IMR-90 (cell line): ENCODE data around the gene ZNF385B. TPM values are rescaled to one million over a fixed set of nuclear protein-coding genes. Genes with fewer than 3 reads are reported as not detected.

ENCODE experiments used
- ATAC-seq: fragments of 200-7000 bp; cut with Tn5 transposase; 2 replicates; pipeline ENCODE4 v1.9.1; 2020; ENCODE audit warnings: low read depth, mild to moderate bottlenecking, moderate library complexity
- BruUV-seq: library from RNA; stranded (reverse); fragments of 400-500 nt; replicated peaks from 2 replicates; lab custom pipeline; 2021; lab: Mats Ljungman, UMichigan
- CTCF ChIA-PET: fragments of 300-600 bp; formaldehyde crosslinking; extraction: SDS; loops from one replicate; lab custom pipeline; 2021; ENCODE audit warnings: antibody characterized with exemption; lab: Yijun Ruan, JAX
- POLR2A ChIA-PET: fragments of 300-600 bp; sonication (Branson Sonifier 250); formaldehyde crosslinking; loops from one replicate; lab custom pipeline; 2022; ENCODE audit warnings: antibody characterized with exemption; ENCODE audit not compliant: unreplicated experiment; lab: Charles Lee
- DNase-seq: peaks from one replicate; pipeline ENCODE4 v3.0.0; 2013
- H2AFZ ChIP-seq: replicated peaks from 2 replicates; pipeline ENCODE3; 2013; ENCODE audit warnings: low read length, mild to moderate bottlenecking; ENCODE audit not compliant: poor library complexity
- H2AK5ac ChIP-seq: 2 replicates; pipeline ENCODE4 v1.6.1; 2013; ENCODE audit warnings: low read depth, low read length, inconsistent platforms
- H2AK9ac ChIP-seq: replicated peaks from 2 replicates; pipeline ENCODE3; 2013; ENCODE audit warnings: mild to moderate bottlenecking, low read depth, low read length, moderate library complexity; ENCODE audit not compliant: poor library complexity
- H2BK120ac ChIP-seq: 2 replicates; pipeline ENCODE4 v1.6.1; 2013; ENCODE audit warnings: low read depth, low read length, inconsistent platforms
- H2BK15ac ChIP-seq: 3 replicates; pipeline ENCODE4 v1.6.1; 2013; ENCODE audit warnings: low read depth, low read length, inconsistent platforms
- H2BK20ac ChIP-seq: 2 replicates; pipeline ENCODE4 v1.6.1; 2013; ENCODE audit warnings: low read depth, mild to moderate bottlenecking, inconsistent platforms, low read length, moderate library complexity
- H2BK5ac ChIP-seq: 2 replicates; pipeline ENCODE4 v1.6.1; 2013; ENCODE audit warnings: mild to moderate bottlenecking, low read depth, low read length, inconsistent platforms; ENCODE audit not compliant: poor library complexity, severe bottlenecking
- H3K14ac ChIP-seq: replicated peaks from 2 replicates; pipeline ENCODE4 v1.6.1; 2013; ENCODE audit warnings: low read depth, low read length, inconsistent platforms
- H3K18ac ChIP-seq: 2 replicates; pipeline ENCODE4 v1.6.1; 2013; ENCODE audit warnings: low read depth, low read length, control low read depth
- H3K23ac ChIP-seq: 2 replicates; pipeline ENCODE4 v1.6.1; 2013; ENCODE audit warnings: low read depth, low read length, inconsistent platforms
- H3K27ac ChIP-seq: 2 replicates; pipeline ENCODE4 v1.5.1; 2013; ENCODE audit warnings: mild to moderate bottlenecking, control low read depth, low read length; ENCODE audit not compliant: insufficient read depth
- H3K27me3 ChIP-seq: 2 replicates; pipeline ENCODE4 v1.6.1; 2013; ENCODE audit warnings: low read length; ENCODE audit not compliant: control insufficient read depth, insufficient read depth
- H3K36me3 ChIP-seq: 2 replicates; pipeline ENCODE4 v1.6.1; 2013; ENCODE audit warnings: low read length, mixed read lengths; ENCODE audit not compliant: control insufficient read depth, insufficient read depth
- H3K4ac ChIP-seq: 2 replicates; pipeline ENCODE4 v1.6.1; 2013; ENCODE audit warnings: low read depth, low read length, inconsistent platforms
- H3K4me1 ChIP-seq: 2 replicates; pipeline ENCODE4 v1.6.1; 2013; ENCODE audit warnings: low read length, mixed read lengths; ENCODE audit not compliant: control insufficient read depth, insufficient read depth
- H3K4me2 ChIP-seq: 2 replicates; pipeline ENCODE4 v1.6.1; 2013; ENCODE audit warnings: low read depth, mild to moderate bottlenecking, control low read depth, low read length, moderate library complexity
- H3K4me3 ChIP-seq: 2 replicates; pipeline ENCODE4 v1.5.1; 2013; ENCODE audit warnings: low read depth, mild to moderate bottlenecking, control low read depth, low read length, moderate library complexity; ENCODE audit not compliant: insufficient read depth
- H3K56ac ChIP-seq: 2 replicates; pipeline ENCODE4 v1.6.1; 2013; ENCODE audit warnings: low read length, inconsistent platforms; ENCODE audit not compliant: insufficient read depth; ENCODE audit errors: extremely low read depth
- H3K79me1 ChIP-seq, 2 experiments: 2 replicates each; pipeline ENCODE4 v1.6.1; 2013; ENCODE audit warnings: low read length in 2 of 2, inconsistent platforms in 1 of 2, low read depth in 1 of 2
- H3K9ac ChIP-seq: 2 replicates; pipeline ENCODE4 v1.6.1; 2013; ENCODE audit warnings: low read depth, low read length, control low read depth
- H3K9me1 ChIP-seq: 2 replicates; pipeline ENCODE4 v1.6.1; 2013; ENCODE audit warnings: low read length, inconsistent platforms; ENCODE audit not compliant: insufficient read depth
- H3K9me3 ChIP-seq: 2 replicates; pipeline ENCODE4 v1.6.1; 2013; ENCODE audit warnings: low read length; ENCODE audit not compliant: control insufficient read depth, insufficient read depth
- H4K20me1 ChIP-seq: 2 replicates; pipeline ENCODE4 v1.6.1; 2013; ENCODE audit warnings: low read length, inconsistent platforms; ENCODE audit not compliant: insufficient read depth
- H4K5ac ChIP-seq: 2 replicates; pipeline ENCODE4 v1.6.1; 2013; ENCODE audit warnings: mild to moderate bottlenecking, low read depth, low read length, control low read depth
- H4K8ac ChIP-seq, 2 experiments: 2 replicates each; pipeline ENCODE4 v1.6.1; 2013; ENCODE audit warnings: low read depth in 2 of 2, low read length in 2 of 2, control low read depth in 1 of 2, inconsistent platforms in 1 of 2
- H4K91ac ChIP-seq: 2 replicates; pipeline ENCODE4 v1.6.1; 2013; ENCODE audit warnings: low read depth, low read length, inconsistent platforms; ENCODE audit not compliant: insufficient read depth
- MAZ ChIP-seq: IDR thresholded peaks from 2 replicates; pipeline ENCODE4 v1.6.1; 2012; ENCODE audit warnings: low read depth, mild to moderate bottlenecking, low read length, improper control_type of control experiment, moderate library complexity, borderline replicate concordance
- POLR2A ChIP-seq: IDR thresholded peaks from 2 replicates; pipeline ENCODE4 v1.6.1; 2012; ENCODE audit warnings: mild to moderate bottlenecking, low read depth, low read length
- WGBS, 2 experiments: methylation state at CpG; one replicate each; pipeline versions ENCODE4 v1.1.5 to v1.1.7; 2013; ENCODE audit warnings: missing lambda C conversion rate in 2 of 2; ENCODE audit not compliant: insufficient read length in 1 of 2; ENCODE audit errors: extremely low coverage in 2 of 2; 5-methylcytosine and 5-hydroxymethylcytosine counted together
- dilution Hi-C: fragments of 300-500 bp; cut with HindIII; formaldehyde crosslinking; loops from one replicate; pipeline ENCODE4 v1.14.3; 2018; ENCODE audit warnings: low sequenced_read_pairs; ENCODE audit not compliant: unreplicated experiment
- in situ Hi-C: fragments of 300-500 bp; cut with MboI; formaldehyde crosslinking; loops from 3 replicates; pipeline ENCODE4 v1.14.3; 2019; ENCODE audit warnings: low sequenced_read_pairs, inconsistent platforms, mixed read lengths
- intact Hi-C: fragments of 100-400 bp; cut with micrococcal nuclease; formaldehyde crosslinking; loops from 2 replicates; pipeline ENCODE4 v1.10.0; 2022
- polyA plus RNA-seq, 3 experiments: library from polyadenylated mRNA; depleted of rRNA; stranded (reverse); fragments of >200 nt; gene quantifications; 2 replicates each; pipeline ENCODE4 v1.2.3, GENCODE V29; 2012; ENCODE audit warnings: low replicate concordance in 1 of 3
- total RNA-seq: library from RNA; depleted of rRNA; stranded (reverse); fragments of >200 nt; gene quantifications from 2 replicates; pipeline ENCODE4 v1.2.3, GENCODE V29; 2012

The ZNF385B gene
- total and polyA plus RNA-seq, 2 of the 4 experiments (the other 2 are of a cell fraction): not detected

GRCh38 chr2:179825494-179825893 lies 35.9 kb downstream of the ZNF385B start:
- no peak overlapping the region for H4K5ac ChIP-seq
- H3K56ac ChIP-seq: no peak overlapping the region
- H3K4me3 ChIP-seq: no peak overlapping the region
- H3K9ac ChIP-seq: no peak overlapping the region
- no peak overlapping the region for H3K14ac ChIP-seq
- H2AK9ac ChIP-seq: no peak overlapping the region
- ATAC-seq (no peak), DNase-seq (no peak)
- no peak overlapping the region for H2AFZ ChIP-seq
- TF ChIP-seq MAZ (no peak), POLR2A (no peak)
- H2BK5ac ChIP-seq: no peak overlapping the region
- H2AK5ac ChIP-seq: no peak overlapping the region
- H3K4ac ChIP-seq: no peak overlapping the region
- H3K9me1 ChIP-seq: no peaks in the 10 kb centered on the region
- H3K27me3 ChIP-seq: no peaks in the 10 kb centered on the region
- no peak overlapping the region for H3K23ac ChIP-seq
- H2BK15ac ChIP-seq: no peak overlapping the region
- H4K91ac ChIP-seq: no peak overlapping the region
- WGBS, 2 experiments: 64% methylated on average over 2 of the region's 3 CpGs; no CpG with 5 or more reads in 1 of the 2 experiments
- no TSS peak for BruUV-seq
- no peaks in the 10 kb centered on the region for H3K4me1 ChIP-seq
- H3K36me3 ChIP-seq: no peaks in the 10 kb centered on the region
- H3K9me3 ChIP-seq: no peaks in the 10 kb centered on the region
- H3K79me1 ChIP-seq: no peaks in the 10 kb centered on the region
- POLR2A ChIA-PET: no interaction called here
- H3K18ac ChIP-seq: no peak overlapping the region
- H3K27ac ChIP-seq: no peak overlapping the region
- no peak overlapping the region for H2BK120ac ChIP-seq
- dilution Hi-C loops (no loop called here), in situ Hi-C loops (no loop called here), intact Hi-C loops (no loop called here)
- H3K4me2 ChIP-seq: no peak overlapping the region
- CTCF ChIA-PET: no interaction called here
- H4K20me1 ChIP-seq: no peaks in the 10 kb centered on the region
- H4K8ac ChIP-seq: no peak overlapping the region
- no peak overlapping the region for H2BK20ac ChIP-seq
